ENCODE measurements around the gene ARHGAP20. TPM values are rescaled to one million over a fixed set of nuclear protein-coding genes. Genes with fewer than 3 reads are reported as not detected.

ARHGAP20 gene
- total and polyA plus RNA-seq, 2 experiments from 2014 or later, result 0.30 to 0.35 TPM

- Histone ChIP-seq H3K9me3 (ENCODE audit: low read depth) (no peaks in the 10 kb centered on the region), H3K27ac (no peak overlapping the region), H3K36me3 (no peaks in the 10 kb centered on the region), H3K4me3 (no peak overlapping the region), H3K27me3 (no peaks in the 10 kb centered on the region), H3K4me1 (ENCODE audit: low read depth) (peaks cover 3% of the 10 kb centered on the region)
- peak in 1 of 2 donors; percentile 28 for DNase-seq (ENCODE audit: low read depth in 1 of 2, low spot score in 1 of 2)
- TF ChIP-seq CTCF (IDR thresholded peaks at IDR 0.05; ENCODE audit: low read depth, low read length), result peak; percentile 46
Measured at GRCh38 chr11:110529043-110529442, 183.2 kb downstream of the ARHGAP20 start.

- Histone ChIP-seq H3K36me3 (no peaks in the 10 kb centered on the region), H3K27ac (no peak overlapping the region), H3K4me1 (ENCODE audit: low read depth) (peaks cover 3% of the 10 kb centered on the region), H3K9me3 (ENCODE audit: low read depth) (no peaks in the 10 kb centered on the region), H3K4me3 (no peak overlapping the region), H3K27me3 (no peaks in the 10 kb centered on the region)
- peak in 1 of 2 donors; percentile 25 for DNase-seq (ENCODE audit: low read depth in 1 of 2, low spot score in 1 of 2)
- no peak for TF ChIP-seq CTCF (IDR thresholded peaks at IDR 0.05; ENCODE audit: low read depth, low read length)
Measured at GRCh38 chr11:110527146-110527545, 185.1 kb downstream of the ARHGAP20 start.

Measured in cardiac muscle cell (in vitro differentiated cells and primary cell).